ENCODE results near the gene ZNF511.

GRCh38 chr10:133347710-133348517, 39.2 kb downstream of the ZNF511 start:
- TF ChIP-seq CTCF (conservative IDR thresholded peaks at IDR 0.05 in 1 of 2, IDR thresholded peaks at IDR 0.05 in 1 of 2; ENCODE audit: extremely low read depth in 1 of 2, insufficient read depth in 1 of 2, low read depth in 1 of 2, low read length in 2 of 2) (no peak), EZH2 (IDR thresholded peaks at IDR 0.05; ENCODE audit: borderline replicate concordance, low read length) (no peak)
